Activated T-helper 2 cell treated with anti-CD3 and anti-CD28 coated beads, Interferon-gamma antibody, Interleukin-2, Interleukin-4, amounts not matched to agents 10 μg/mL and 5 μg/mL and 100 μg/mL, durations not matched to agents 14 hours and 24 hours and 36 hours (primary cell): Measurements from ENCODE around the gene COX10. TPM values are rescaled to one million over a fixed set of nuclear protein-coding genes. Genes with fewer than 3 reads are reported as not detected.

Experiments used
- DNase-seq: peaks from one replicate; pipeline ENCODE4 v3.0.0; 2021; ENCODE audit warnings: low spot score
- H3K27ac Mint-ChIP-seq: one replicate; pipeline ENCODE4 v1.8.0; 2021; ENCODE audit warnings: mixed read lengths
- H3K27me3 Mint-ChIP-seq: one replicate; pipeline ENCODE4 v1.8.0; 2021; ENCODE audit warnings: low read depth, mixed read lengths
- H3K36me3 Mint-ChIP-seq: one replicate; pipeline ENCODE4 v1.8.0; 2021; ENCODE audit warnings: low read depth, mixed read lengths
- H3K4me1 Mint-ChIP-seq: one replicate; pipeline ENCODE4 v1.8.0; 2021; ENCODE audit warnings: low read depth, mixed read lengths
- H3K4me3 Mint-ChIP-seq: one replicate; pipeline ENCODE4 v1.8.0; 2021; ENCODE audit warnings: low read depth, mild to moderate bottlenecking, moderate library complexity, mixed read lengths
- H3K9me3 Mint-ChIP-seq: one replicate; pipeline ENCODE4 v1.8.0; 2021; ENCODE audit warnings: mixed read lengths
- intact Hi-C: fragments of 100-400 bp; cut with micrococcal nuclease; formaldehyde crosslinking; loops from one replicate; pipeline ENCODE4 v1.15.1; 2023
- total RNA-seq: library from RNA; stranded (reverse); gene quantifications from 2 replicates; pipeline ENCODE4 v1.2.3, GENCODE V29; 2022

COX10 gene
- total RNA-seq, 1 donor from 2014 or later, result 24.9 TPM

DNA sequence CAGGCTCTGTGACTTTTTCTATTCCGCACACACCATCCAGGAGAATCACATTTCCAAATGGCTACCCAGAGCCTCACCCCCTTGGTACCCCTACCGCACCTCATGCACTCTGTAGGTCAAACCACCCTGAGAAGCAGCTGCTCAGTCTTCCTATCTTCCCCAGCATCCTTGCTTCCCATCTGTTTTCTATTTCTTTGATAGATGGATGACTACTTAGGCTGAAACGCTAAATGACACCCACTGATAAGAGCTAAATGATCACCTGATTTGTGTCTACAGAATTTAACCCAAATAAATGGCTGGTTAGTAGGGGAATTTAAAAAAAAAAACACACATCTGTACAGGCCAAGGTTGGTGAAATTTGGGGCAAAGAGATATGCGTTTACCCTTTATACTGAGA is 17.6 kb upstream of the COX10 start:
- H3K9me3 Mint-ChIP-seq, result peaks cover 7% of the 10 kb centered on the region
- peaks cover 51% of the 10 kb centered on the region for H3K36me3 Mint-ChIP-seq
- no peak overlapping the region for H3K4me3 Mint-ChIP-seq
- H3K27me3 Mint-ChIP-seq, result no peaks in the 10 kb centered on the region
- no peak for DNase-seq
- no peak overlapping the region for H3K27ac Mint-ChIP-seq
- intact Hi-C loops, result no loop called here
- peaks cover 9% of the 10 kb centered on the region for H3K4me1 Mint-ChIP-seq

DNA sequence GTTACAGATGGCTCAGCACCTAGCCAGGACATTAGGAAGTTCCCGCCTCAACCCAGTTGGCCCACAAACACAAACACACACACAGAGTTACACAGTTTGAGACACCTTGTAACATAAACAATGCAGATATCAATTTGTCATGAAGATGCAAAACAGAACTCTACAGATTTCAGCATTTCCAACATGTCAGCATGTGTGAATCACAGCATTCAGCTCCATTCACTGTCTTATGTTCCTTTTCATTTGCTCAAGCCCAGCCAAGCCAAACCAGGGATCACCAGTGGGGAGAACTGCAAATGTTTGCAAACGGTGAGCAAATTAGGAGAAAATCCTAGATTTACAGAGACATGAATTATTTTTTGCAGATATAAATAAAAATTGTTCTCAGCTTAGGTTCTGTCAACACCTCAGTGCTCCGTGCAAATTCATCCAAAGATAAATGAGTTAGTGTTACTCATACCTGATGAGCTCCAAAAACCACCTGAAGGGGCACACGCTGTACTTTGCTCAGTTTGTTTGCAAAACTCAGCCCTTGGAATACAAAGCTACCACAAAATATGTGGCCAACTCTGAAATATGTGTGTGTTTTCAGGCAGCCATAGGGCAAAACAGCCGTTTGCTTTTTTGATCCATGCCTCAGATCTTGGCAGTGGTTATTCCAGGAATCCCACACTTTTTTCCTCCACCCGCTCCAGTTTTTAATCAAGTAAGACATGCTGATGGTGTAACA is 16.3 kb upstream of the COX10 start:
- peaks cover 59% of the 10 kb centered on the region for H3K36me3 Mint-ChIP-seq
- H3K4me1 Mint-ChIP-seq, result peaks cover 12% of the 10 kb centered on the region
- intact Hi-C loops, result no loop called here
- peaks cover 7% of the 10 kb centered on the region for H3K9me3 Mint-ChIP-seq
- no peak for DNase-seq
- no peak overlapping the region for H3K27ac Mint-ChIP-seq
- no peak overlapping the region for H3K4me3 Mint-ChIP-seq
- H3K27me3 Mint-ChIP-seq, result no peaks in the 10 kb centered on the region

DNA sequence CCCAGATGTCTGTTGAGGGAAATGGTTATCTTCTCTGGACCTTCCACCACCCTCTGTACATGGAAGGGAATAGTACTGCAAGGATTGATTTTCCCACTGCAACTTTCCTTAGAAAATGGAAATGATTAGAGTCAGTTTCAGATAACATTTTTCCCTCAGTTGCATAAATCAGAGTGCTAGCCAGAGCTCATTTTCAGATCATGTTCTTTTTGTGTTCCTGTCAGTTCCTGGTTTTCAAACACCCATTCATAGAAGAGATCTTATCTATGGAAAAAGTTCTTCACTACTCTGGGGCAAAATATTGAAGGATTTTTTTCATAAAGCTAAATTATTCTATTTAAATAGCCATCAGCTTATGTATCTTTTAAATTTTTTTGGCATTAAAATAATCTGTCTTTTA is 11.7 kb upstream of the COX10 start:
- Mint-ChIP-seq H3K4me1 (peaks cover 24% of the 10 kb centered on the region), H3K27ac (no peak overlapping the region), H3K36me3 (peaks cover 70% of the 10 kb centered on the region), H3K4me3 (no peak overlapping the region), H3K9me3 (peaks cover 7% of the 10 kb centered on the region), H3K27me3 (no peaks in the 10 kb centered on the region)
- intact Hi-C loops, result no loop called here
- no peak for DNase-seq

DNA sequence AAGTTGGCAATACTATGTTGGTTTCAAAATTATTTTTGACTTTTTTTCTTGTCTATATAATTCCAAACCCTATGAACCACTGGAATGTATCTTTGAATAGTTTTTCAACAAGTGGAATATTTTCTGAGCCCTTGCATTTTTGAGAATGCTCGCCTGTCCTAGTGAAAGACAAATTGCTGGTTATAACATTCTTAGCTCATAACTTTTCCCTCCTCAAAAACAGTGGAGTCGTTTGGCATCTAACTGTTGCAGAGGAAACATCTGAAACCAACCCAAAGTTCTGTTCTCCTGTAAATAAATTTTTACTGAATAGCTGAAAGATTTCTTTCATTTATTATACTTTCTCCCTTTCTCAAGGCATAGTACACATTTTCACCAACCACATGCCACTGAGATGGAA is 11.3 kb upstream of the COX10 start:
- no peak overlapping the region for H3K4me3 Mint-ChIP-seq
- peaks cover 71% of the 10 kb centered on the region for H3K36me3 Mint-ChIP-seq
- H3K9me3 Mint-ChIP-seq, result peaks cover 7% of the 10 kb centered on the region
- peaks cover 25% of the 10 kb centered on the region for H3K4me1 Mint-ChIP-seq
- DNase-seq, result no peak
- H3K27ac Mint-ChIP-seq, result no peak overlapping the region
- no peaks in the 10 kb centered on the region for H3K27me3 Mint-ChIP-seq
- intact Hi-C loops, result no loop called here

DNA sequence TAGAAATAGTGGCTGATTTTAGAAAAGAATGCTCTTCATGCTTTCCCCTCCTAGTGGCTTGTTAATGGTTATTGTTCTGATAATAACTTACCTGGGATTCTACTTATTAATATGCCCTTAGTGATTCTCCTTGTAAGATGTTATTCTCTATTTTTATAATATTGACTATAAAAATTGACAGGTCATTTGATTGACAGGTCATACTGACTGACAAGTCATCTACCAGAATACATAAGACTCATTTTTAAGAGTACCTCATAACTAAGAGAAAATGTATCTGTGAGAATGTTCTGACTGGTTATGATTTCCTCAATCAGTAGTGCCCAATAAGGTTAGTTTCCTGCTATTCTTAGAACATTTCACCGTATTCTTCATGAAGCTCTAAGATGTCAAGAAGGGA is 8.6 kb upstream of the COX10 start:
- Mint-ChIP-seq H3K4me3 (no peak overlapping the region), H3K4me1 (peaks cover 29% of the 10 kb centered on the region), H3K9me3 (peaks cover 6% of the 10 kb centered on the region), H3K27me3 (no peaks in the 10 kb centered on the region), H3K27ac (no peak overlapping the region), H3K36me3 (peaks cover 81% of the 10 kb centered on the region)
- DNase-seq, result no peak
- intact Hi-C loops, result no loop called here

DNA sequence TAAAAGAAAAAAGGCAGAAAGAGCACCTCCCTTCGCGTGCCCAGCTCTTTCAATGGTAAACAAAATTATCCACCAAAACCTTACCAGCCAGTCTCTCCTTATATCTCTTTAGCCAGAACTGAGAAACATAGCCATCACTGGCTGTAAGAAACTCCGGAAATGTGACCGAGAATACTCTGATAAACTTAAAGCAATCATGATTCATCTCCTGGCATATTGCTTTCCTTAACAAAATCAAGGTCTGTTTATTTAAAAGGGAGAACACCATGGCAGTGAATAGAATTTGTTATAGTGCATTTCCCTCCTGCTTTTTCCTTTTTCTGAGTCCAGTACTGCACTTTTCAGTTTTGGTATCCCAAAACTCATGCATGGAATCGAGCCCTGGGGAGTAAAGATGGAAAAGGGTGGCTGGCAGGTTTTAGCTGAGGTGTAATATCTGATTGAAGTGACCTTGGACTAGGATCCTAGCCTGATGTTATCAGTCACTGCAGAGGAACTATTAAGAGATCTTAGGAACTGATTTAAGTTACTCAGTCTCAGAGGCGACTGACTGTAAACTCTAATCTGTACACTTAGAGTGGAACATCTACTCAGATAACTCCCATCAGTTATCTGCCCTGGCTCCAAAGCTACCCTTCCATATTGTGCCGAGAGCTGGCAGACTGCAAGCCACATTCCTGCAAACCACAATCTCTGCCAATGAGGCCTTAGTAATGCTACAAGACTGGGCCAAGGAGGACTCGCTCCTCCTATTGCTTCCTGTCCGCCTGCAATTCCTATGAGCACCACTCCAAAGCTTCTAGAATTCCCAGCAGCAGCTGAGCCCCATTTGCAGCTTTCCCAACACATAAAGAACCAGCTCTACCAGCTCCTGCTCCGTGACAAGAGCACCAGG is 7.4 kb upstream of the COX10 start:
- peaks cover 29% of the 10 kb centered on the region for H3K4me1 Mint-ChIP-seq
- DNase-seq, result no peak
- peaks cover 8% of the 10 kb centered on the region for H3K9me3 Mint-ChIP-seq
- peaks cover 81% of the 10 kb centered on the region for H3K36me3 Mint-ChIP-seq
- H3K4me3 Mint-ChIP-seq, result no peak overlapping the region
- peak overlapping the region; percentile 26 for H3K27ac Mint-ChIP-seq
- no peaks in the 10 kb centered on the region for H3K27me3 Mint-ChIP-seq
- intact Hi-C loops, result no loop called here

DNA sequence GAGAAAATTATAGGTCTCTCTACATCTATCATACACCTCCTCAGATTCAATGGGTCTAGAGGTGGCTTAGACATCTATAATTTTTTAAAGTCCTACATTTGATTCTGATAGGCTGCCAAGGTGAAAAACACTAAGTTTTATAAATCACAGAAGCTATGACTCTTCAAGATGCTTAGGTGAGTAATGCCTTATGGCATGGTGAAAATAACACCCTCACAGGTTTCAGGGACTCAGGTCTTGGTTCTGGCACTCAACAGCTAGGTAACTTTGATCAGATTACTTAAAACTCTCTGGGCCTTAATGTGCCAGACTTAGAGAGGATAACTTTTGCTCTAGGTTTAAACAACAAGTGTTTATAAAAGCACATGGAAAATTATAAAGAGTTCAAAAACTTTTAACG is 2.0 kb upstream of the COX10 start:
- Mint-ChIP-seq H3K4me1 (peaks cover 40% of the 10 kb centered on the region), H3K9me3 (peaks cover 8% of the 10 kb centered on the region), H3K36me3 (peaks cover 56% of the 10 kb centered on the region), H3K4me3 (no peak overlapping the region), H3K27me3 (no peaks in the 10 kb centered on the region), H3K27ac (no peak overlapping the region)
- intact Hi-C loops, result no loop called here
- no peak for DNase-seq

DNA sequence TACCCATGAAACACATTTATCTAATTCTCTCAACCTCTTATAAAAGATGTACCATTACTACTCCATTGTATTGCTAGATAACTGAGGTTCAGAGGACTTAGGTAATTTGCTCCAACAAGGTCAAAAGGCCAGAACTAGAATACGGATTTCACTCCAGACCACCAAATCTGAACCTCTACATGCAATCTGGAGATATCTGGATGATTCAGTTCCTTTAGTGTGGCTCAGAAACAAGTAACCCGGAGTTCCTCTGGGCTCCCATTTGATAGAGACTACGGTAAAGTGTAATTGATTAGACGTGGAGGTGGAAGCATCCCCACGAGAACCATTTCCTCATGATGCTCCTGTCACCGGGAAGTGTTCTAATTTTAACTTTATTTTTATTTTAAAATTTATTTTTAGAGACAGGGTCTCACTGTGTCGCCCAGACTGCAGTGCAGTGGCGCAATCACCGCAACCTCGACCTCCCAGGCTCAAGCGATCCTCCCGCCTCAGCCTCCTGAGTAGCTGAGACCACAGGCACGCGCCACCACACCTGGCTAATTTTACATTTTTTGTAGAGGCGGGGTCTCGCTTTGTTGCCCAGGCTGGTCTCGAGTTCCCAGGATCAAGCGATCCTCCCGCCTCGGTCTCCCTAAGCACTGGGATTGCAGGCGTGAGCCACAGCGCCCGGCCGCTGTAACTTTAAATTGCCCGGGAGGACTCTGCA is 608 bp upstream of the COX10 start:
- Mint-ChIP-seq H3K36me3 (peaks cover 61% of the 10 kb centered on the region), H3K4me1 (peaks cover 45% of the 10 kb centered on the region), H3K4me3 (peak overlapping the region; percentile 96), H3K27me3 (no peaks in the 10 kb centered on the region), H3K9me3 (peaks cover 8% of the 10 kb centered on the region), H3K27ac (peak overlapping the region; percentile 94)
- intact Hi-C loops, result loop anchor here (2.0 kb wide), 3 partner anchors 50 to 232 kb away; partner anchors contain the start of gene HS3ST3B1
- DNase-seq, result no peak

DNA sequence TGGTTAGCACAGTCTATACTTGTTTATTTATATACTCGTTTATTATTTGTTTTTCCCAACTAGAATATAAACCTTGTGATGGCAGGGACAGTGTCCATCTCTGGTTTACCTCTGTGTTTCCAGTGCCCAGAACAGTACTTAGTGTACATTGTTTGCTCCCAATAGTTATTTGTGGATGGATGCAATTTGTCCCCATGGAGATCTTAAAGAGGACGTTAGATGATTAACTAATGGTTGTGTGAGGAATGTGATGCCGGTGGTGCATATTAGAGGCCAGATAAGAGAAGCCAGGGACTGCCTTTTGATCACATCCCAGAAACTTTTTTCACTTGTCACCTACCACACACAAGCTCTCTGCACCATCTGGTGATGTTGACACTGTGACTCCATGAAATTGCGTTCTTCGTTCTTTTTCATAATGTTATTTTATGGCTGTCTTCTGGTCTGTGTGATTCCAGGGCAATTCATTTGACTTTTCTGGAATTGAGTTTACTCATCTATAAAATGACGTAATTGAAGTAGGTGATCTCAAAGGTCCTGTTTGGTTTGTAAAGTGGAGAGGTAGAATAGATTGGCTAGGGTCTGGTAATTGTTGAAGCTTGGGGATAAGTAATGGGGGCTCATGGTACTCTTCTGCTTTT is 1.2 kb downstream of the COX10 start:
- H3K4me3 Mint-ChIP-seq, result peak overlapping the region; percentile 96
- intact Hi-C loops, result no loop called here
- peaks cover 8% of the 10 kb centered on the region for H3K9me3 Mint-ChIP-seq
- peak overlapping the region; percentile 68 for H3K27ac Mint-ChIP-seq
- H3K4me1 Mint-ChIP-seq, result peaks cover 45% of the 10 kb centered on the region
- peaks cover 58% of the 10 kb centered on the region for H3K36me3 Mint-ChIP-seq
- no peaks in the 10 kb centered on the region for H3K27me3 Mint-ChIP-seq
- no peak for DNase-seq

DNA sequence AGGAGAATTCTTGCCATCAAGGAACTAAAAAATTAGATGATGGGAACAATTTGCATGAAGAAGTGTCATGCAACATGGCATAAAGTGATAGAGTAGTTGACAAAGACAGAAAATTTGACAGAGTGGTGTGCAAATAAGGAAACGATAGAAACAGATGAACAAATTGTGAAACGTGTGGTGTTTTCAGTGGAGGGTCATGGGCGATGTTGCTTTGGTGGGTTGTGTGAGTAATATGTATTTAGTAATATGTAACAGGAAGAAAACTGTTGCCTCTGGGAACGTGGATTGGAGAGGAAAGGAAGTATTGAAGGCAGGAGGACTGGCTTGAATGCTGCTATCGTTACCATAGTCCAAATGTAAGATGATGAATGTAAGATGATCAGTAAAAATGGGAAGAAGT is 3.6 kb downstream of the COX10 start:
- no peaks in the 10 kb centered on the region for H3K27me3 Mint-ChIP-seq
- no peaks in the 10 kb centered on the region for H3K9me3 Mint-ChIP-seq
- no peak for DNase-seq
- peak overlapping the region; percentile 8 for H3K27ac Mint-ChIP-seq
- peaks cover 59% of the 10 kb centered on the region for H3K36me3 Mint-ChIP-seq
- intact Hi-C loops, result no loop called here
- peaks cover 54% of the 10 kb centered on the region for H3K4me1 Mint-ChIP-seq
- H3K4me3 Mint-ChIP-seq, result no peak overlapping the region

DNA sequence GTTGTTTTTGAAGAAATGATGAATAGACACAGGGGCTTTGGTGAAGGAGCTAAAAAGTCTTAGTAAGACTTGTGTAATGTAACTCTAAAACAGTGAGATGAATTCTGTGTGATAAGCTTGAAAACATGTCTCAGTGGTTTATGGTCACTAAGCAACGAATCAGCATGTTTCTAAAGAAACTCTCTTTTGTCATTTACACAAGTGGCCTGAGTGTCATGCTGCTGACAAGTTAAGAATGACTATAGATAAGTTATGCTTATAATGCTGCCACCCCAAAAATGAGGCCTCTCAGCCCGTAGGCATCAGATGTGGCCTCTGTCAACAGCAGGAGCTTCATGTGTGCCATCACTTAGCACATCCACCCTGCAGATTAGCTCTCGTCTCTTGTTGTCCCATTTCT is 8.7 kb downstream of the COX10 start:
- Mint-ChIP-seq H3K36me3 (peaks cover 73% of the 10 kb centered on the region), H3K4me1 (peaks cover 49% of the 10 kb centered on the region), H3K4me3 (no peak overlapping the region), H3K9me3 (no peaks in the 10 kb centered on the region), H3K27ac (peak overlapping the region; percentile 77), H3K27me3 (no peaks in the 10 kb centered on the region)
- intact Hi-C loops, result loop anchor here (1.0 kb wide), 1 partner anchor 41 kb away; no protein-coding TSS in a partner anchor
- DNase-seq, result peak; percentile 12

DNA sequence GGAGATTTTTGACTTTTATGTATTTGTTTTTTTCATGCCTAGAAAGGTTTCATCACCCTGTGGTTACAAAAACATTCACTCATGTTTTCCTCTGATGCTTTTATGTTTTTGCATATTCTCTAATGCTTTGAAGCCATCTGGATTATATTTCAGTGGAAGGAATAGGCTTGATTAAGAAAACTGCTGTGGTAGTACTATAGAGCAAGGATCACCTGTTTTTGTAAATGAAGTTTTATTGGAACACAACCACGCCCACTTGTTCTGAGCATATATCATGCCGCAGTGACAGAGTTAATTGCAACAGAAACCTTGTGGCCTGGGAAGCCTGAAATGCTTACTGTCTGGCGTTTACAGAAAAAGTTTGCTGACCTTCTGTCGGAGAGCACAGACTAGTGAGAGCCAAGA is 11.5 kb downstream of the COX10 start:
- Mint-ChIP-seq H3K9me3 (no peaks in the 10 kb centered on the region), H3K4me1 (peaks cover 41% of the 10 kb centered on the region), H3K4me3 (no peak overlapping the region), H3K36me3 (peaks cover 59% of the 10 kb centered on the region), H3K27me3 (no peaks in the 10 kb centered on the region), H3K27ac (peak overlapping the region; percentile 76)
- intact Hi-C loops, result no loop called here
- no peak for DNase-seq
